ENCODE measurements around the gene CERS6. TPM values are rescaled to one million over a fixed set of nuclear protein-coding genes. Genes with fewer than 3 reads are reported as not detected.

The CERS6 gene
- total RNA-seq, 1 donor from 2014 or later, result 17.7 TPM

GRCh38 chr2:168632709-168633121 lies 176.6 kb downstream of the CERS6 start:
- no peaks in the 10 kb centered on the region for H3K27me3 ChIP-seq (ENCODE audit: control insufficient read depth, insufficient read depth, low read length)
- TF ChIP-seq CTCF (IDR thresholded peaks at IDR 0.05; ENCODE audit: insufficient read depth, low read length, poor library complexity, severe bottlenecking), result no peak
- no peak overlapping the region for H3K4me3 ChIP-seq (ENCODE audit: low read depth, low read length)
- no peaks in the 10 kb centered on the region for H3K36me3 ChIP-seq (ENCODE audit: control insufficient read depth, insufficient read depth, low read length)
- no peak for DNase-seq (ENCODE audit: low read depth)

GRCh38 chr2:168633200-168633599 lies 177.1 kb downstream of the CERS6 start:
- Histone ChIP-seq H3K36me3 (ENCODE audit: control insufficient read depth, insufficient read depth, low read length) (no peaks in the 10 kb centered on the region), H3K4me3 (ENCODE audit: low read depth, low read length) (no peak overlapping the region), H3K27me3 (ENCODE audit: control insufficient read depth, insufficient read depth, low read length) (no peaks in the 10 kb centered on the region)
- no peak for TF ChIP-seq CTCF (IDR thresholded peaks at IDR 0.05; ENCODE audit: insufficient read depth, low read length, poor library complexity, severe bottlenecking)
- DNase-seq (ENCODE audit: low read depth), result no peak

GRCh38 chr2:168633895-168634294 lies 177.8 kb downstream of the CERS6 start:
- no peak for DNase-seq (ENCODE audit: low read depth)
- no peak for TF ChIP-seq CTCF (IDR thresholded peaks at IDR 0.05; ENCODE audit: insufficient read depth, low read length, poor library complexity, severe bottlenecking)
- Histone ChIP-seq H3K36me3 (ENCODE audit: control insufficient read depth, insufficient read depth, low read length) (no peaks in the 10 kb centered on the region), H3K27me3 (ENCODE audit: control insufficient read depth, insufficient read depth, low read length) (no peaks in the 10 kb centered on the region), H3K4me3 (ENCODE audit: low read depth, low read length) (no peak overlapping the region)

- DNase-seq (ENCODE audit: low read depth), result no peak
- H3K36me3 ChIP-seq (ENCODE audit: control insufficient read depth, insufficient read depth, low read length), result no peaks in the 10 kb centered on the region
- H3K27me3 ChIP-seq (ENCODE audit: control insufficient read depth, insufficient read depth, low read length), result no peaks in the 10 kb centered on the region
- no peak for TF ChIP-seq CTCF (IDR thresholded peaks at IDR 0.05; ENCODE audit: insufficient read depth, low read length, poor library complexity, severe bottlenecking)
- H3K4me3 ChIP-seq (ENCODE audit: low read depth, low read length), result no peak overlapping the region
These were observed 179.0 kb downstream of the CERS6 start for GRCh38 chr2:168635065-168635577.

- Histone ChIP-seq H3K4me3 (ENCODE audit: low read depth, low read length) (no peak overlapping the region), H3K27me3 (ENCODE audit: control insufficient read depth, insufficient read depth, low read length) (no peaks in the 10 kb centered on the region), H3K36me3 (ENCODE audit: control insufficient read depth, insufficient read depth, low read length) (no peaks in the 10 kb centered on the region)
- TF ChIP-seq CTCF (IDR thresholded peaks at IDR 0.05; ENCODE audit: insufficient read depth, low read length, poor library complexity, severe bottlenecking), result no peak
- DNase-seq (ENCODE audit: low read depth), result no peak
These were observed 182.9 kb downstream of the CERS6 start for GRCh38 chr2:168639018-168639417.

GRCh38 chr2:168639441-168639898 lies 183.4 kb downstream of the CERS6 start:
- no peaks in the 10 kb centered on the region for H3K36me3 ChIP-seq (ENCODE audit: control insufficient read depth, insufficient read depth, low read length)
- no peak for TF ChIP-seq CTCF (IDR thresholded peaks at IDR 0.05; ENCODE audit: insufficient read depth, low read length, poor library complexity, severe bottlenecking)
- H3K27me3 ChIP-seq (ENCODE audit: control insufficient read depth, insufficient read depth, low read length), result no peaks in the 10 kb centered on the region
- no peak overlapping the region for H3K4me3 ChIP-seq (ENCODE audit: low read depth, low read length)
- peak; percentile 12 for DNase-seq (ENCODE audit: low read depth)
